ENCODE data around the gene AKR7A3.

AKR7A3 gene

DNA sequence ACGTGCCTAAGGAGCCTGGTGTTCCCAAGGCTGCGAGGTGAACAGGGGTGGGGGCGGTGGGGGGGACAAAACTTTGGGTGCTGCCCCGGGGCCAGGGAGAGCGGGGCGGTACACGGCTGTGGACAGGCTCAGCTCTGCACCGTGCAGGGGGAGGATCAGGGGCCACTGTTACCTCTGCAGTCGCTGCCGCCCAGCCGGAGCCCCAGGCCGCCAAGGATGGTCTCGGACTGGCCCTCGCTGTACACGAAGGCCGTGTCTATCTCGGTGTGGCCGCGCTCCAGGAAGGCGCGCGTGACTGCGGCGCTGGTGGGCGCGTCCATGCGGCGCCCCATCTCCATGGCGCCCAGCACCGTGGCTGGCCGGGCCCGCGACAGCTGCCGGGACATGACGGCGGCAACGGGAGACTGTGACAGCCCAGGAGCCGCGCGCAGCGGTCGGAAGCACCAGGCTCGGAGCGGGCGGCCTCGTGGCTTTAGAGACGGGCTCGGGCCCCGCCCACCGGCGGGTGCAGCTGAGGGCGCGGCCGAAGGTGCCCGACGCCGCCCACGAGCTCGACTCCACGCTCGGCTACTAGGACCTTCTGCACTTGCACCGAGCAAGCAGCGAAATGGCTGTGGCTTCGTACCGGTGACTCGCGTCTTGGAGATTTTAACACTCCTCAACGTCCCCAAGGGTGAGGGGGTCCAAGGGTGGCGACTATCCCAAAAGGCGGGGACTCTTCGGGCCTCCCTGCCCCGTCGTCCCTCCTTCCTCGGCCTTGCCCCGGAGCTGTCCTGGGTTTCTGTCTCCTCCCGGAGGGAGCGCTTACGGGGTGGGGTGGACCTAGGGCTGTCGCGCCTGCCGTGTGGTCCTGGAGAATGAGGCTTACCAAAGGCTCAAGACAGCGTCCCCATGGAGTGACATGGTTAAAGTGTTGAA is at the start of gene AKR7A3:
TSS of gene AKR7A3 (minus strand) at position 447 of the 918 bp plus-strand sequence. CDS start at position 386, 61 bp downstream.
- peak; percentile 63 for DNase-seq (ENCODE audit: low spot score)

DNA sequence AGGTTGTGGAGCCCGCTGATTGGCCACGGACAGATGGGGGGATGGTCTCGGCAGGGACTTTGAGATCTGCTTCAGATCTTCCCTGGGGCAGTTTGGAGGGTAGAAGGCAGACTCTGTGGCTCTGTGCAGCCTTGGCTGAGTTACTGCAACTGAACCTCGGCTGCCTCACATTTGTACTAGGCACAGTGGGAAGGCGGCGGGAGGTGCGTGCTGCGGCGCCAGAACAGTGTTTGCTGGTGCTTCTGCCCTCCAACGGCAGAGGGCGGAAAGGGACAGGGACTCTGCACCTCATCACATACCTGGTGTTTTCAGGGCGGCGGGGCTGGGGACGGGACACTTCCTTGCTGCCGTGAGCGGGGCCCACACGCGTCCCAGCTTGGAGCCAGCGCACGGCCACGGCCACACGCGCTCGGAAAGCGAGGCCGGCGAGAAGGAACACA is 49.8 kb upstream of the AKR7A3 start:
- no peak for DNase-seq (ENCODE audit: low spot score)

DNA sequence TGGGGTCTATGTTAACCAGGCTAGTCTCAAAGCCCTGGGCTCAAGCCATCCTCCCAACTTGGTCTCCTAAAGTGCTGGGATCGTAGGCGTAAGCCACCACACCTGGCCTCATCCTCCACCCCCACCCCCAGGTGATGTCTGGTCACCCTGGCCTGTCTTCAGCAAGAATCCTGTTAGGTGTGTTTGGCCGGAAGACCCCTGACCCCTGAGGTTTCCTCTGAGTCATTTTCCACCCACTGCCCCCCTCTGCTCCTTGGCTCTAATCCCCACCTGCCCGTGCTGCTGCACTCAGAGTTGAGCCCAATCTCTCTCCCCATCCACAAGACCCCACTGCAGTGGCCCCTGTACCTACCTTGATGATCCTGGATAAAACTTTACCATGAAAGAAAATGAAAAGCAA is 48.7 kb upstream of the AKR7A3 start:
- DNase-seq (ENCODE audit: low spot score), result no peak

DNA sequence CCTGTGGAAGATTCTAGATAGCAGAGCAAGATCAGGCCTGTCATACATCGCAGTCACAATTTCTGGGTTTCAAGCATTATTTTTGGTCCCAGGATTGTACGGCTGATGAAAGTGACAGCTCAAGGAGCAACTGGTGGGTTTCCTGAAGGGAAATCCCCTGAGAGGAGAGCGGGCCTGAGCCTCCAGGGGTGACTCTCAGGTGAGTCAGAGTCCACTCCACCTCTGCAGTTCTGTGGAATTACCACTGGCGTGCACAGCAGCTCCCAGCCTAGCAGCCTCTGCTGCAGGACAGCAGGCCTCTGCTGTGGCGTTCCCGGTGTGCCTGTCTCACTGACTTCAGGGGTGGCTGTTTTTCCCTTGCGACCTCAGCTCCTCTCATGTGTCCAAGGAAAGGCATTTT is 48.0 kb upstream of the AKR7A3 start:
- DNase-seq (ENCODE audit: low spot score), result no peak

DNA sequence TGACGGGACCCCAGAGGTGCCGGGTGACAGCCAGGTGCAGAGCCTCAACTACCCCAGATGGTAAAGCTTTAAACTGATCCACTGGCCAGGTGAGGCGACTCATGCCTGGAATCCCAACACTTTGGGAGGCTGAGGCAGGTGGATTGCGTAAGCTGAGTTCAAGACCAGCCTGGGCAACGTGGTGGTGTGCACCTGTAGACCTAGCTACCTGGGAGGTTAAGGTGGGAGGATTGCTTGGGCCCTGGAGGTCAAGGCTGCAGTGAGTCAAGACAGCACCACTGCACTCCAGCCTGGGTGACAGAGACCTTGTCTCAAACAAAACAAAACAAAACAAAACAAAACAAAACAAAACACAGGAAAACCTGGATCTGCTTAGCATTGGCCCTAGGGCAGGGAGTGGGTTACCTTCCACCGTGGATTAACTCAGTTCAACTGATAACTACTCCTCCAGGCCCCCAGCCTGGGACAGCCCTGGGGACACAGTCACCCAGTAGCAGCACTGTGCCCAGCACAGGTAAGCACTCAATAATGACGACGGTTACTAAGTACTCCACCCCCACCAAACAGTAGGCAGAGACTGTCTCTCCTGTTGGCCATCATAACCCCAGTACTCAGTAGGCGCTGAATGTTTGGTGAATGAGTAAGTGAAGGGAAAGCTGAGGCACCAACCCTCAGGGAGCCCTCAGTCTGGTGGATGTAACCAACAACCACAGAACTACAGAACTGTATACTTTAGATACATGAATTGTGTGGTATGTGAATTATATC is 45.2 kb upstream of the AKR7A3 start:
- no peak for DNase-seq (ENCODE audit: low spot score)

DNA sequence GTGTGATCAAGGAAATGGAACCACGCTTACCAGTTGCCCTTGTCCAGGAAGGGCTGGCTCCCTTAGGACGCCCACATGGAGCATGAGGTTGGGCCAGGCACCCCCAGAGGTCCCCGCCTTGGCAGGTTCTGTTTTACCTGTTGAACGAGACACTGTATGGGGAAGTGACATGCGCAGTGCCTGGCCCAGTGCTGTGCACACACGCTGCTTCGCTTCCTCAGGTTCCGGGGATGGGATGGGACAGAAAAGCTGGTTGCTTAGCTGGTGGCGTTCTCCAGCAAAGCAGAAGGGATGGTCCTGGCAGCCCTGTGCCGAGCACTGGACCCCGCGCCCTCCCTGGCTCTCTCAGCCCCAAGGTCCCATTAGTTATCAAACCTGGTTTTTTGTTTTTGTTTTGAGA is 44.3 kb upstream of the AKR7A3 start:
- DNase-seq (ENCODE audit: low spot score), result no peak

DNA sequence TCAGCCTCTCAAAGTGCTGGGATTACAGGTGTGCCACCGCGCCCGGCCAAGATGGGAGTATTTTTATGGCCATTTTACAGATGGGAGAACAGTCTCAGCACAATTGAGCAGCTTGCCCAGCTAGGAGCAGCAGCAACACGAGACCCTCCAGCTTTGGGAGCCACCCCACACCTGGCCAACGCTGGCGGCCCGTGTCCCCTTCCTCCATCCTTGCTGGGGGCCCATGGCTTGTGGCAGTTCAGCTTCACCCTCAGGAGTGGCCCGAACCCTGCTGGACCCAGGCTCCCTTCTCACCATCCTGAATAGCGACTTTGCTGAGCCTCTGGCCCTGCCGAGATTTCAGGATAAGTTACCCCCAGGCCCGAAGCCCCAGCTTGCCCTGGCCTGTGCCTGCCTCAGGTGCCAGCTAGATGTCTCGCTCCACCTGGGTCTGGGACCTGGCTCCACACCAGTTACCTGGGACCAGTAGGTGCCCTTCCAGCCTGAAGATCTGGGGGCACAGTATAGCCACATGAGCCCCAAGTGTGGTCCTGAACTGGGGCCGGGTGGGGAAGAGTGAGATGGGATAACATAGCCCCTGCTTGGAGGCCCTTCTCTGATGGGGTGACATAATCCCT is 42.8 kb upstream of the AKR7A3 start:
- no peak for DNase-seq (ENCODE audit: low spot score)

DNA sequence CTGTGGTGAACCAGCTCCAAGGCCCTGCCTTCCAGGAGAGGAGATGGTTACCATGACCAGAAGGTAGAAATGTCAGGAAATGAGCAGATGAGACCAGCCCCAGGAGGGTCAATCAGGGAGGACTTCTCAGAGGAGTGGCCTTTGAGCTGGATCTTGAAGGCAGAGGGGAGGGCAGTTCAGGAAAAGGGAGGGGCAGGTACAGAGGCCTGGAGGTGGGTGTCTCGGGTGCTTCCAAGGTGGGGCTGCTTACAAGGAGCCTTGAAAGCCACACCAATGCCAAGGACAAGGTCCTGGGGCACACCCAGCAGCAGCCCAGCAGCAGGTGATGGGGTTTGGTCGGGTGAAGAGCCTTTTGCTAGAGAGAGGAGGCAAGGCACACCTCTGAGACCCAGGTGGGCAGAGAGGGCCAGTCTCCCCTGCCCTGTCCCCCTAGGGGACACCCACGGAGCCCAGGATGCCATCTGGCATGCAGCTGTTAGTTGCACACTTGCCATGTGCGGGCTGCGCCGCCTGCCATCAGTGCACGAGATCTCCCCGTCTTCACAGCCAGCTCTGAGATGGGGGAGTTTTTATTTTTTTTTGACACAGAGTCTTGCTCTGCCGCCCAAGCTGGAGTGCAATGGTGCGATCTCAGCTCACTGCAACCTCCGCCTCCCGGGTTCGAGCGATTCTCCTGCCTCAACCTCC is 42.0 kb upstream of the AKR7A3 start:
- DNase-seq (ENCODE audit: low spot score), result no peak

DNA sequence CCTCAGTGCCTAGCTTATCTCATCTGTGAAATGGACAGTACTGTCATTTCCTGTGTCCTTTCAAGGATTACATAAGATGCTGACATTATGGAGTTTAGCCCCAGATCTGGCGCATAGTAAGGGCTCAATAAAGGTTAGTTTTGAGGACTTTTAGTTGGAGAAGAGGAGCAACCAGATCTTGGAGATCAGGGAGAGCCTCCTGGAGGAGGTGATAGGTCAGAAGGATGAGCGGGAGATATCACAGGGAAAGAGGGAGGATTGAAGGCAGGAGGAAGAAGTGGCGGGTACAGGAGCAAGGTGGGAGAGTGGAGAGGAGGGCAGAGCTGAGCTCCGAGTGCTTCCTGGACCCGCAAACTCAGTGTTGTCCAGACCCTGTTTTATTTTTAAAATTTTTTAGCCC is 41.0 kb upstream of the AKR7A3 start:
- DNase-seq (ENCODE audit: low spot score), result no peak

DNA sequence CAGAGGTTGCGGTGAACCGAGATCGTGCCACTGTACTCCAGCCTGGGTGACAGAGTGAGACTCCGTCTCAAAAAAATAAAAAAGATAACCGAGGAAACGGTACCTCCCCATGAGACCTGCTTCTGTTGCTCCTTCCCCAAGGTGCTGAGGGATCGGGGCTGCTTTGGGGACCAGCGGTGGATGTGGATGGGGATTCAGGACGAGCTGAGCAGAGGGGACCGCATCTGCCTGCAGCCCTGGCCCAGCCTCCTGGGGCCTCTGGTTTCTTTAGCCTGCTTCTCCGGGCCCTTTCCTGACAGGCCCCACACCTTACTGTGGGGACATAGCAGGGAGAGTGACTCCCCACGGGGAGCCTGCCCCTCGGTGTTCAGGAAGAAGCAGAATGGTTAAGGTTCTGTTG is 40.6 kb upstream of the AKR7A3 start:
- no peak for DNase-seq (ENCODE audit: low spot score)

DNA sequence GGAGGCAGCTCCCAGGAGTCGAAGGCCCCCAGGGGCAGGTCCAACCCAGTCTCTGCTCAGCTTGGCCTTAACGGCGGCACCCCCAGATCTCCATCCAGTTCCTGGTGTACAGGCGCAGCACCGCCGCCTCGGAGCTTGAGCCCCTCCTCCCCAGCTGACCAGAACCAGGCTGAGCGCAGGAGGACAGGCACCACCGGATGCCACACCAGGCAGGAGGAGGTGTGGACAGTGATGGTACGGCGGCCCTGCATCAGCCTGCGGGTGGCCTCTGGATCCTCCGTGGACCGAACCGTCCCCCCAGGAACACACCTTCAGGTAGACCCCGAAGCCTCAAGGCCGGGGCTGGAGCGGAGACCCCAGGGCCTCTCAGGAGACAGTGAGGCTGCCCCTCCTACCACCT is 39.9 kb upstream of the AKR7A3 start:
- DNase-seq (ENCODE audit: low spot score), result no peak

DNA sequence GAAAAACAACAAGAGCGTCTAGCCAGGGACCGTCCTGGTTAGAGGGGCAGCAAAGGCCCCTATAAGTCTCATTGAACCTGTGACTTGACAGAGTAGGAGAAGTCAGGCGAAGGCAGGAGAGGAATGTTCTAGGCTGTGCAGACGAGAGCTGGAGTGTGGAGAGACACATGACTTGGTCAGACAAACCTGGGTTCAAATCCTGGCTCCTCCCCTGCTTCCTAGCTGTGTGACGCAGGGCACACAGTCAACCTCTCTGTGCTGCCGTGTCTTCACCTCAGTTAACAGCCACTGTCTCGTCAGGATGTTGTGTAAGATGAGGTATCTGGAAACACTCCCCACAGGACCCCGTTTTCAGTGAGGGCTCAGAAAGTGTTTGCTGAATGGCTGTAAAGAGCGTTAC is 39.2 kb upstream of the AKR7A3 start:
- DNase-seq (ENCODE audit: low spot score), result no peak

DNA sequence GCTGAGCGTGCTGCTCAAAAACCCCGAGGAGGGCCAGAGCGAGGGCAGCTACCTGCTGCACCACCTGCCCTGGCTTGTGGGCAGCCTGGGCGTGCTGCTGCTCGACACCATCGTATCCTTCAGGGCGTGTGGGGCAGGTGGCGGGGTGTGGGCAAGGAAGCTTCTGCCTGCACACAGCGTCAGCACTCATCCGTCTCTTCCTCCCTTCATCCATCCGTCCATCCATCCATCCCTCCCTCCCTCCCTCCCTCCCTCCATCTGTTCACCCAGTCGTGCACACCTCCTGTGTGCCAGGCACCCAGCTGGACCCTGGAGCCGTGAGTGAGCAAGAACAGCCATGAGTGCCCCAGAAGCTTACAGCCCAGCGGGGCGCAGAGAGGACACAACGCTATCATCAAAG is 38.7 kb upstream of the AKR7A3 start:
- no peak for DNase-seq (ENCODE audit: low spot score)

DNA sequence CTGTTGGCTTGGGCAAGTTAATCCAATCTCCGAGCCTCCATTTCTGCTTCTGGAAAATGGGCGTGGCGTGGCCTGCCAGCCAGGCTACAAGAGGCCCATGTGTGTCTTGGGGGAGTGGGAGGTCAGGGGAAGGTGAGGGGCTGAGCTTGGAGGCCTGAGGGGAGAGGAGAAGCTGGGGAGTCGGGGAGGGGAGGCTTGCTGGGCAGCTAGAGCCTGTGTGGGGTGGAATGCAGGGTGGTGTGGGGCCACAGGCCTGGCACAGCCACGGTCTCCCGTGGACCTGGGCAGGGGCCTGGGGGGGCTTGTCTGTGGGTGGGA is 38.1 kb upstream of the AKR7A3 start:
- DNase-seq (ENCODE audit: low spot score), result no peak

DNA sequence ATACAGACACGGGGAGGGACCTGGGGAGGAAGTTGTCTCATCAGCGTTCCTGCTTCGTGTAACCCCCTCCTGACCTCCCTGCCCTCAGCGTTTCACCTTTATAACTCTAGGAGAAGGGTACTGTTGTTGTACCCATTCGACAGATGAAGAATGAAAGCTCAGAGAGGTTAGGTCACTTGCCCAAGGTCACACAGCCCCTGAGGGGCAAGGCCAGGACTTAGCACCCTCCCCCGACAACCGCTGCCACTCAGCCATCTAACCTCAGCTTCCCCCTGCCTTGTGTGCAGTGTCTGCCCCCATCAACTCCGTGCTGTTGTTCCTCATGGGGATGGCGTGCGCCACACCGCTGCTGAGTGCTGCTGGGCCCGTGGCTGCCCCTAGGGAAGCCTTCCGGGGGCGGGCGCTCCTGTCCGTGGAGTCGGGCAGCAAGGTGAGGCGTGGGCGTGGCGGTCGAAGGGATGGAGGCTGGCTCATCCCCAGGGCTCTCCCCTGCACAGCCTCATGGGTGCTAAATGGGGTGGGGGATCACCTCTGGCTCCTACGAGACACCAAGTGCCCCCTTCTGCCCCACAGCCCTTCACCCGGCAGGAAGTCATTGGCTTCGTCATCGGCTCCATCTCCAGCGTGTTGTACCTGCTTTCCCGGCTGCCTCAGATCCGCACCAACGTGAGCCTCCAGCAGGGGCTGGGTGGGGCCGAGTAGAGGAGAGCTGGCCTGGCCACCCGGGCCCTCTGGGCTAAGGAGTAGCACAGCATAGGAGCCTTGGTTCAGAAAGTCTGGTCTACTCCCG is 37.6 kb upstream of the AKR7A3 start:
- DNase-seq (ENCODE audit: low spot score), result no peak

DNA sequence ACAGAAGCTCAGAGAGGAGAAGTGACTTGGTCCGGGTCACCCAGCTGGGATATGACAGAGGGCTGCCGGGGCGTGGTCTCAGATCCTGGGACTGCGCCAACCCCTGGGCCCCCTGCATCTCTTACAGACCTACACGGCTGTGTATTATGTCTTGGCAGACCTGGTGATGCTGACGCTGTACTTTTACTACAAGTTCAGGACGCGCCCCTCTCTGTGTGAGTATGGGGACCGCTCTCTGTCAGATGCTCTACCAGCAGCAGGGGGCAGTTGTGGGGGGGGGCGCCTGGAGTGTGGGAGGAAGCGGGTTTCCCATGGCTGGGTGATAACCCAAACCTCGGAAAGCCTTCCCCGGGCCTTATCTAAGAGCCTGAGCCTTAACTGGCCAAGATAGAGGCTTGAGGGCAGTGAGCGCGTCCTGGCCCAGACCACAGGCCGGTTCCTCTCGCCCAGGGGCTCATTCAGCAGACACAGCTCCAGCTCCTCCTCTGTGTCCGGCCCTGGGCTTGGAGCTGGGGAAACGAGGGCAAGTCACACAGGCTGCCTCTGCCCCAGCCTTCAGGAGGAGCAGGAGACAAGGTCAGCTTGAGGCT is 36.9 kb upstream of the AKR7A3 start:
- DNase-seq (ENCODE audit: low spot score), result no peak

DNA sequence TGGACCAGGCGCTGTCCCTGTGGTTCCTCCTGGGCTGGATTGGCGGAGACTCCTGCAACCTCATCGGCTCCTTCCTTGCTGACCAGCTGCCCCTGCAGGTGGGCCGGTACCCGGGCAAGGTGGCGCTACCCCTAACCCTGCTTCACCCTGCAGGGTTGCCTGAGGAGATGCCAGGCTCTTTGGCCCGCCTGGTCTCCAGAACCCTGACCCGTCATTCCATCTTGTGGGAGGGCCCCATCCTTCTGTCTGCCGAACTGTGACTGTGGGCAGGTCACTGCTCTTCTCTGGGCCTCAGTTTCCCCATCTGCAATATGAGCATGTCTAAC is 36.1 kb upstream of the AKR7A3 start:
- no peak for DNase-seq (ENCODE audit: low spot score)

DNA sequence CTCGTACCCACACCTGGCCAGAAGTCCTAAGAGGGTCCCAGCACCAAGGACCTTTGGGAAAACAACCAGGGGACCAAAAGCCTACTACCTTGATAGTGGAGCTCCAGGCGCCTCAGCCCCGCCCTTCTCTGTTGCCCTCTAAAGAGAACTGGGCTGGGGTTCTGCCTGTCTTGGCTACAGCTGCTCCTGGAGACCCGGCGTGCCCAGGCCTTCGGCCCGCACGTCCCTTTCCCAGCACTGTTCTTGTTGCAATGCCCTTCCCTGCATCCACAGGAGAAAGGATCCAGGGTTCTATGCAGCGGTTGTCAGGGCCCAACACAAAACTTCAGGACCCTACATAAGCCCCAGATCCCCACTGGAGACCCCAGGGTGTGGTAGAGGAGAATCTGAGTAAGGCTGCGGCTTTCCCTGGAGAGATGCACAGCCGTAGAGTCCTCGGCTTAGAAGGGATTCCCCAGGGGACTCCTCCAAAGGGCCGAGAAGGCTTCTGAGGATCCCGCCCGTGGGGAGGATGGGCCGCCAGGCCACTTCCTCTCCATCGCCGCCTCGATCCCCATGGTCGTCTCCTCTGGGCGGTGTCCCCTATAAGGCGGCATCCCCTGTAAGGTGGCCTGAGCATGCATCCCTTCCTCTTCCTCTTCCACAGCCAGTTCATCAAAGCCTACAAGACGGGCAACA is 35.6 kb upstream of the AKR7A3 start:
- DNase-seq (ENCODE audit: low spot score), result no peak

DNA sequence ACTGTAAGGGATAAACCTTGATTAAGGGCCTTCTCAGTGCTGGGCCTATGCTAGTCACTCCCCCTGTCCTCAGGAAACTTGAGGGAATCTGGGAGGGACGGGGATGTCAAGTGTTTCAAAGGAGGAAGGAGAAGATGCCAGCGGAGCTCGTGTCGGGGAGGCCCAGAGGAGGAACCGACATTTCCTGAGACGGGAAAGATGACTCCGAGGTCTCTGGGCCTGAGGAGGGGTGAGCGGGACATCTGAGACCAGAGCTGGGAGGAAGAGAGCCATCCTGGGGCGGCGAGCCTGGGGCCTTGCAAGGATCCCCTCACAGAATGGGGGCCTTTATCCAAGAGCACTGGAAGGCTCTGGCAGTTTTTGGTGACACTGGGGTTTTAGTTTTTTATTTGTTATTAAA is 33.9 kb upstream of the AKR7A3 start:
- DNase-seq (ENCODE audit: low spot score), result no peak

DNA sequence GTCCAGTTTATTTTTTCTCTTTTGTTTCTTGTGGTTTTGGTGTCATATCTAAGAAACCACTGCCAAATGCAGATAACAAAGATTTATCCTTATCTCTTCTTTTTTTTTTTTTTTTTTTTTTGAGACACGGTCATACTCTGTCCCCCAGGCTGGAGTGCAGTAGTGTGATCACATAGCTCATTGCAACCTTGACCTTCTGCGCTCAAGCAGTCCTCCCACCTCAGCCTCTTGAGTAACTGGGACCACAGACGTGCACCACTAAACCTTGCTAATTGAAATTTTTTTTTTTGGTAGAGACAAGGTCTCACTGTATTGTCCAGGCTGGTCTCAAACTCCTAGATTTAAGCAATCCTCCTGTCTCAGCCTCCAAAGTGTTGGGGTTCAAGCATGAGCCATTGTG is 32.5 kb upstream of the AKR7A3 start:
- no peak for DNase-seq (ENCODE audit: low spot score)

DNA sequence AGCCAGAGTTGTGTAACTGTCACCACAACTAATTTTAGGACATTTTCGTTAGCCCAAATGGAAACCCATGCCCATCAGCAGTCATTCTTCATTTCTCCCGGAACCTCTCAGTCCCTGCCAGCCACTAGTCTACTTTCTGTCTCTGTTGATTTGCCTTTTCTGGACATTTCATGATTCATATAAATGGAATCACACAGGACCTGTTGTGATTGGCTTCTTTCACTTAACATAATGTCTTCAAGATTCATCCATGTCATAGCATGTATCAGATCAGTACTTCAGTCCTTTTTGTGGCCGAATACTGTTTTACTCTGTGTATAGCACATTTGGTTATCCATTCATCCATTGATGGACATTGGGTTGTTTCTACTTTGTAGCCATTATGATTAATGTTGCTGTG is 30.6 kb upstream of the AKR7A3 start:
- no peak for DNase-seq (ENCODE audit: low spot score)

Measured in AG08395 (cell line).